Common myeloid progenitor, CD34-positive (primary cell): Measurements from ENCODE around the gene BANF1.

Experiments
- CTCF ChIA-PET: fragments of 350-600 bp; sonication (Branson Sonifier 250); formaldehyde crosslinking; loops from one replicate; lab custom pipeline; 2021; ENCODE audit warnings: antibody characterized with exemption; lab: Charles Lee
- POLR2A ChIA-PET: fragments of 350-600 bp; sonication (Branson Sonifier 250); formaldehyde crosslinking; loops from one replicate; lab custom pipeline; 2021; ENCODE audit warnings: antibody characterized with exemption; lab: Charles Lee
- DNase-seq, 3 donors: peaks; one replicate each; pipeline versions ENCODE4 v3.0.0 to v3.0.0-alpha.2; 2013
- H3K27ac ChIP-seq, 2 experiments: 1 replicate in 1 of 2; 2 replicates in 1 of 2; pipeline ENCODE4 v1.7.0; 2013; ENCODE audit warnings: inconsistent platforms in 2 of 2, low read length in 2 of 2, mild to moderate bottlenecking in 2 of 2, low read depth in 1 of 2, moderate library complexity in 1 of 2; ENCODE audit not compliant: severe bottlenecking in 2 of 2, insufficient read depth in 1 of 2, poor library complexity in 1 of 2
- H3K27me3 ChIP-seq, 5 experiments: replicated peaks in 2 of 5; 1 replicate in 3 of 5; 2 replicates in 2 of 5; pipeline versions ENCODE4 v1.6.1 to v1.7.0; 2013; ENCODE audit warnings: low read length in 4 of 5, mild to moderate bottlenecking in 2 of 5, moderate library complexity in 2 of 5, inconsistent platforms in 1 of 5; ENCODE audit not compliant: insufficient read depth in 5 of 5, control insufficient read depth in 4 of 5
- H3K36me3 ChIP-seq, 4 experiments: 1 replicate in 2 of 4; 2 replicates in 2 of 4; pipeline versions ENCODE4 v1.6.1 to v1.7.0; 2013; ENCODE audit warnings: low read length in 3 of 4, control low read depth in 1 of 4, mild to moderate bottlenecking in 1 of 4; ENCODE audit not compliant: control insufficient read depth in 4 of 4, insufficient read depth in 4 of 4
- H3K4me1 ChIP-seq, 4 experiments: 1 replicate in 3 of 4; 2 replicates in 1 of 4; pipeline versions ENCODE4 v1.6.1 to v1.7.1; 2013; ENCODE audit warnings: low read length in 3 of 4, mild to moderate bottlenecking in 3 of 4, control low read depth in 1 of 4, inconsistent platforms in 1 of 4, moderate library complexity in 1 of 4; ENCODE audit not compliant: control insufficient read depth in 4 of 4, insufficient read depth in 4 of 4; ENCODE audit errors: control extremely low read depth in 1 of 4
- H3K4me3 ChIP-seq, 7 experiments: 1 replicate in 4 of 7; 2 replicates in 3 of 7; pipeline versions ENCODE4 v1.5.1 to v1.7.0; 2013; ENCODE audit warnings: mild to moderate bottlenecking in 7 of 7, low read length in 6 of 7, moderate library complexity in 6 of 7, inconsistent platforms in 2 of 7, low read depth in 2 of 7, control low read depth in 1 of 7; ENCODE audit not compliant: insufficient read depth in 4 of 7, control insufficient read depth in 1 of 7; ENCODE audit errors: extremely low read depth in 1 of 7
- H3K9me3 ChIP-seq, 5 experiments: 1 replicate in 4 of 5; 2 replicates in 1 of 5; pipeline versions ENCODE4 v1.6.1 to v1.7.1; 2013; ENCODE audit warnings: low read length in 4 of 5, mild to moderate bottlenecking in 2 of 5, inconsistent platforms in 1 of 5, low read depth in 1 of 5, moderate library complexity in 1 of 5; ENCODE audit not compliant: control insufficient read depth in 4 of 5, insufficient read depth in 2 of 5; ENCODE audit errors: control extremely low read depth in 1 of 5
- WGBS: methylation state at CpG from one replicate; pipeline ENCODE4 v1.1.5; 2013; ENCODE audit not compliant: insufficient coverage; 5-methylcytosine and 5-hydroxymethylcytosine counted together

The BANF1 gene

GRCh38 chr11:65968600-65969482 is 33.5 kb upstream of the BANF1 start:
- CTCF ChIA-PET, result no interaction called here

GRCh38 chr11:65972116-65972515 is 30.2 kb upstream of the BANF1 start:
- 100% methylated on average over 3 of the region's 8 CpGs for WGBS
- DNase-seq, result no peak
- Histone ChIP-seq H3K4me1 (no peaks in the 10 kb centered on the region), H3K36me3 (peaks cover 15 to 61% (median 41%) of the 10 kb centered on the region in 4 experiments), H3K9me3 (no peaks in the 10 kb centered on the region), H3K4me3 (no peak overlapping the region), H3K27me3 (no peaks in the 10 kb centered on the region), H3K27ac (no peak overlapping the region)
- CTCF ChIA-PET, result interaction anchor here (0.9 to 1.3 kb wide), 3 partner anchors 9 to 88 kb away, joined by 3 to 4 read pairs (median 3); no protein-coding TSS in a partner anchor
- POLR2A ChIA-PET, result interaction anchor here (0.9 kb wide), 1 partner anchor 9 kb away, joined by 4 read pairs; no protein-coding TSS in a partner anchor

More at GRCh38 chr11:65968600-65969482, 33.5 kb upstream of the BANF1 start:
- POLR2A ChIA-PET, result no interaction called here
- H3K4me1 ChIP-seq, result peaks cover 0 to 1% (median under 1%) of the 10 kb centered on the region in 4 experiments
- H3K36me3 ChIP-seq, result peaks cover 11 to 79% (median 56%) of the 10 kb centered on the region in 4 experiments
- no peaks in the 10 kb centered on the region for H3K27me3 ChIP-seq
- no peak overlapping the region for H3K4me3 ChIP-seq
- no peak overlapping the region for H3K27ac ChIP-seq
- no peaks in the 10 kb centered on the region for H3K9me3 ChIP-seq
- 95% methylated on average over 12 of the region's 15 CpGs for WGBS
- no peak for DNase-seq

- no peaks in the 10 kb centered on the region for H3K4me1 ChIP-seq
- POLR2A ChIA-PET, result no interaction called here
- H3K27me3 ChIP-seq, result no peaks in the 10 kb centered on the region
- H3K27ac ChIP-seq, result no peak overlapping the region
- H3K9me3 ChIP-seq, result no peaks in the 10 kb centered on the region
- 92% methylated on average over 8 of the region's 13 CpGs for WGBS
- no peak overlapping the region for H3K4me3 ChIP-seq
- peaks cover 15 to 61% (median 42%) of the 10 kb centered on the region in 4 experiments for H3K36me3 ChIP-seq
- CTCF ChIA-PET, result no interaction called here
- DNase-seq, result no peak
Observed at GRCh38 chr11:65973439-65974110, 28.7 kb upstream of the BANF1 start.

- no peak overlapping the region for H3K4me3 ChIP-seq
- no peak for DNase-seq
- H3K27me3 ChIP-seq, result no peaks in the 10 kb centered on the region
- H3K9me3 ChIP-seq, result no peaks in the 10 kb centered on the region
- ChIA-PET POLR2A (interaction anchor here (0.8 kb wide), 1 partner anchor 84 kb away, joined by 7 read pairs; no protein-coding TSS in a partner anchor), CTCF (no interaction called here)
- H3K4me1 ChIP-seq, result no peaks in the 10 kb centered on the region
- H3K36me3 ChIP-seq, result peaks cover 9 to 55% (median 39%) of the 10 kb centered on the region in 4 experiments
- H3K27ac ChIP-seq, result no peak overlapping the region
- WGBS, result 96% methylated on average over 9 of the region's 9 CpGs
Observed at GRCh38 chr11:65975771-65976170, 26.5 kb upstream of the BANF1 start.

GRCh38 chr11:65976216-65977176 is 25.8 kb upstream of the BANF1 start:
- WGBS, result 93% methylated on average over 39 of the region's 43 CpGs
- H3K27ac ChIP-seq, result no peak overlapping the region
- CTCF ChIA-PET, result interaction anchor here (1.4 kb wide), 1 partner anchor 69 kb away, joined by 3 read pairs; no protein-coding TSS in a partner anchor
- peaks cover 9 to 55% (median 39%) of the 10 kb centered on the region in 4 experiments for H3K36me3 ChIP-seq
- no peak for DNase-seq
- H3K4me3 ChIP-seq, result no peak overlapping the region
- H3K9me3 ChIP-seq, result no peaks in the 10 kb centered on the region
- H3K4me1 ChIP-seq, result no peaks in the 10 kb centered on the region
- H3K27me3 ChIP-seq, result no peaks in the 10 kb centered on the region
- POLR2A ChIA-PET, result no interaction called here

- peaks cover 6 to 55% (median 37%) of the 10 kb centered on the region in 4 experiments for H3K36me3 ChIP-seq
- no peak overlapping the region for H3K27ac ChIP-seq
- H3K4me3 ChIP-seq, result no peak overlapping the region
- ChIA-PET POLR2A (no interaction called here), CTCF (interaction anchor here (1.4 kb wide), 1 partner anchor 67 kb away, joined by 3 read pairs; no protein-coding TSS in a partner anchor)
- no peaks in the 10 kb centered on the region for H3K27me3 ChIP-seq
- no peaks in the 10 kb centered on the region for H3K4me1 ChIP-seq
- no peak for DNase-seq
- no peaks in the 10 kb centered on the region for H3K9me3 ChIP-seq
- WGBS, result 97% methylated on average over 24 of the region's 29 CpGs
Observed at GRCh38 chr11:65977621-65978390, 24.5 kb upstream of the BANF1 start.
